ACC112 (cell line): ENCODE measurements around the gene HPCA.

Source experiments
- H2AFZ ChIP-seq: fragments of 200-600 bp; sonication (generic); one replicate; pipeline ENCODE4 v1.6.0; 2017; ENCODE audit warnings: antibody characterized with exemption, low read length; ENCODE audit not compliant: unreplicated experiment
- H3K27ac ChIP-seq: fragments of 200-600 bp; sonication (generic); 2 replicates; pipeline ENCODE4 v1.5.1; 2014; ENCODE audit warnings: low read depth, mild to moderate bottlenecking, antibody characterized with exemption, low read length, moderate library complexity
- H3K27me3 ChIP-seq: fragments of 200-600 bp; sonication (generic); 2 replicates; pipeline ENCODE4 v1.6.1; 2014; ENCODE audit warnings: mild to moderate bottlenecking, antibody characterized with exemption, low read length, moderate library complexity, mixed read lengths; ENCODE audit not compliant: insufficient read depth
- H3K36me3 ChIP-seq: fragments of 200-600 bp; sonication (generic); 2 replicates; pipeline ENCODE4 v1.6.1; 2016; ENCODE audit warnings: mild to moderate bottlenecking, antibody characterized with exemption, low read length, moderate library complexity, mixed read lengths; ENCODE audit not compliant: insufficient read depth
- H3K4me1 ChIP-seq: fragments of 200-600 bp; sonication (generic); one replicate; pipeline ENCODE4 v1.6.1; 2016; ENCODE audit warnings: low read length, mixed read lengths; ENCODE audit not compliant: insufficient read depth, unreplicated experiment, control insufficient read depth
- H3K4me3 ChIP-seq: fragments of 200-600 bp; sonication (generic); 2 replicates; pipeline ENCODE4 v1.5.1; 2014; ENCODE audit warnings: mild to moderate bottlenecking, low read depth, low read length
- H3K79me2 ChIP-seq: fragments of 200-600 bp; sonication (generic); one replicate; pipeline ENCODE4 v1.6.0; 2016; ENCODE audit warnings: low read length; ENCODE audit not compliant: control insufficient read depth, unreplicated experiment, insufficient read depth

HPCA gene

DNA sequence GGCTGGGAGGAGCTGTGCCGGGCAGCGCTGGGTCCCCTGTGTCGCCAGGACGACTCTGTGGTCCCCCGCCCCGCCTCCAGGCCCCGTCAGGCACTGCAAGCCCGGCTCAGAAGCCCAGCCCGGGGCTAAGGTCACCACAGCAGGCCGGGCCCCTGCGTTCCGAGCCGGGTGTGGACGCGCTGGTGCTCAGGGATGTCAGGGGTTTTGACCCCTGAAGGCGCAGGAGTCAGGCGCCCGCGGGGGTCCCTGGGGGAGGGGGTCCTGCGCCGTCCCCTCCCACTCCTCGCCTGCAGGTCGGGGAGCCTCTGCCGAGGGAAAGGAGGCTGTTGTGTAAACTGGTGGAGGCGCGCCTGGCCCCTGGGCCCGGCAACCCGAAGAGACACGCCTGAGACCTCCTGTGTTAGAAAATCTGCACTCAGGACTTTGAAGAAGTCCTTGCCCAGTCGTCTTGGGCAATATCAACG lies 38.6 kb downstream of the HPCA start:
- no peak overlapping the region for H3K4me3 ChIP-seq
- peaks cover 5% of the 10 kb centered on the region for H3K4me1 ChIP-seq
- H3K36me3 ChIP-seq, result no peaks in the 10 kb centered on the region
- no peaks in the 10 kb centered on the region for H3K79me2 ChIP-seq
- H3K27ac ChIP-seq, result no peak overlapping the region
- H2AFZ ChIP-seq, result no peak overlapping the region
- no peaks in the 10 kb centered on the region for H3K27me3 ChIP-seq

DNA sequence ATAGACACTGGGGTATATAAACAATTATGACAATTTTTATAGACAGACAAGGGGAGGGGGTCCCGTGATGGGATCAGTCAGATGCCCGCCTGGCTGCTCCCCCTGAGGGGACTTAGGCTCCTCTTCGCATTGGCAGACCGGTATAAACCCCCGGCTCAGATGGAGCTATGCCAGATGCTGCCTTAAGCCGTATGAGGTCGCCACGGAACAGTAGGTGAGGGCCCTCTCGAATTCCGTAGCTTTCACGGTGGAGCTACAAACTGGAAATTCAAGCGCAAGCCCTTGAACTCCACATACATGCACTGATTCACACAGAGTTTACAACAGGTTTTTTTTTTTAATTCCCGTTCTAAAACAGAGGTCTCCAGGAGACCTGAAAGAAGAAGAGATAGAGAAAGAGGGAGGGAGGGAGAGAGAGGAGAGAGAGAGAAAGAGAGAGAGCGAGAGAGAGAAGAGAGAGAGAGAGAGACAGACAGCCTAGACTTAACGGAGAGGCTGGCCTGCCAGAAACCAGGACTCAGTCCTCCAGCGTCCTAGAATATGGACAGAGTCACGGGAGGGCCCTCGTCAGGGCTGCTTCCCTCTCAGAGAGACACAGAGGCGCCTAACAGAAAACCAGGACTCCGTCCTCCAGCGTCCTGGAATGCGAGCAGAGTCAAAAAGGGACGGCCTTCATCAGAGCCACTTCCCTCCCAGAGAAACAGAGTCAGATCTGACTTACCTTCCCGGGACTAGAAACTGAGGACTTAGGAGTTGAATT lies 39.3 kb downstream of the HPCA start:
- no peak overlapping the region for H3K27ac ChIP-seq
- no peaks in the 10 kb centered on the region for H3K4me1 ChIP-seq
- no peaks in the 10 kb centered on the region for H3K36me3 ChIP-seq
- no peak overlapping the region for H2AFZ ChIP-seq
- no peak overlapping the region for H3K4me3 ChIP-seq
- H3K27me3 ChIP-seq, result no peaks in the 10 kb centered on the region
- H3K79me2 ChIP-seq, result no peaks in the 10 kb centered on the region

DNA sequence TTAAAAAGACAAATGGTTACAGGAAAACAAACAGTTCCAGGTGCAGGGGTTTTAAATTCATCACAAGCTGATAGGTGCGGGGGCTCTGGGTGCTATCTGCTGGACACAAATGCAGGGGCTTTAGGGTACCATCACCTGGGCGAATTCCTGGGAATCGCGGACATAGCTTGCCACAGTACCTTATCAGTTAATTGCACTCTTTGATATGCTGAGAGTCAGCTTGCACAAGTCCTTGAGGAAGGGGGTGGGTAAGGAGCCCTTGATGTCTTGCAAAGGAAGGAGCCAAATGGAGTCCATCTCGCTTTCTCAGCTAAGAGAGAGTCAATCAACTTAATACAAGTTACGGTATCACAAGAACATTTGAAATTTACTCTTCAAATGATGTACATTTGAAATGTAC lies 40.3 kb downstream of the HPCA start:
- Histone ChIP-seq H2AFZ (no peak overlapping the region), H3K27me3 (no peaks in the 10 kb centered on the region)

DNA sequence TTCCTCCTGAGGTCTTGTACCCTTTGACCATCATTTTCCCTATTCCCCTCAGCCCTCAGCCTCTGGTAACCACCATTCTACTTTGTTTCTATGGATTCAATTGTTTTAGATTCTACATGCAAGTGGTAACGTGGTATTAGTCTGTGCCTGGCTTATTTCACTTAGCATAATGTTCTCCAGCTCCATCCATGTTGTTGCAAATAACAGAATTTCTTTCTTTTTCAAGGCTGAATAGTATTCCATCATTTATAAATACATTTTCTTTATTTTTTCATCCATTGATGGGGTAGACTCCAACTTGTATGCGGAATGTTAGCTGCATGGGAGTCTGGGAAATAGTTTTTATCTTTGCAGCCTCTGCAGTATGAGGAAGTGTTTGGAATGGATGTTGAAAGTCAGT lies 41.1 kb downstream of the HPCA start:
- H2AFZ ChIP-seq, result no peak overlapping the region
- H3K4me3 ChIP-seq, result no peak overlapping the region
- H3K79me2 ChIP-seq, result no peaks in the 10 kb centered on the region
- no peak overlapping the region for H3K27ac ChIP-seq
- H3K36me3 ChIP-seq, result no peaks in the 10 kb centered on the region
- no peaks in the 10 kb centered on the region for H3K4me1 ChIP-seq
- no peaks in the 10 kb centered on the region for H3K27me3 ChIP-seq

More for the DNA sequence above, 40.3 kb downstream of the HPCA start:
- Histone ChIP-seq H3K4me3 (no peak overlapping the region), H3K27ac (no peak overlapping the region), H3K4me1 (no peaks in the 10 kb centered on the region), H3K36me3 (no peaks in the 10 kb centered on the region), H3K79me2 (no peaks in the 10 kb centered on the region)

DNA sequence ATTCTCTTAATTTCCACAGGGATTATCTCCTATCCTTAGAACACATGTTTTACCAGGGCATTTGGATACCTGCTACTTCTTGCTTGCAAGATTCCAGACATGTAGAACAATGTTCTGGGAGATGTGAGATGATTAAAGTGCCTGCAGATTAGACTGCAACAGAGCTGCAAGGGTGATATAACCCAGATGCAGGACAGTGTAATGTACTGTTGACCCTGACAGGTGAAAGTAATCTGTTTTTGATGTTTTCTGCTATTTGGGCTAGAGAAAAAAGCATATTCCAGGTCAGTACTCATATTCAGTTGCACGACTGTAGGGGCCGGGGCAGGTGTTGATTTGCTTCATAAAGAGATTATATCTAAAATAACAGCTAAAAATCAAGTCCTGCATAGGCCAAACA lies 42.0 kb downstream of the HPCA start:
- Histone ChIP-seq H3K27ac (no peak overlapping the region), H3K27me3 (no peaks in the 10 kb centered on the region), H3K4me1 (no peaks in the 10 kb centered on the region), H3K79me2 (no peaks in the 10 kb centered on the region), H2AFZ (no peak overlapping the region), H3K4me3 (no peak overlapping the region), H3K36me3 (no peaks in the 10 kb centered on the region)

DNA sequence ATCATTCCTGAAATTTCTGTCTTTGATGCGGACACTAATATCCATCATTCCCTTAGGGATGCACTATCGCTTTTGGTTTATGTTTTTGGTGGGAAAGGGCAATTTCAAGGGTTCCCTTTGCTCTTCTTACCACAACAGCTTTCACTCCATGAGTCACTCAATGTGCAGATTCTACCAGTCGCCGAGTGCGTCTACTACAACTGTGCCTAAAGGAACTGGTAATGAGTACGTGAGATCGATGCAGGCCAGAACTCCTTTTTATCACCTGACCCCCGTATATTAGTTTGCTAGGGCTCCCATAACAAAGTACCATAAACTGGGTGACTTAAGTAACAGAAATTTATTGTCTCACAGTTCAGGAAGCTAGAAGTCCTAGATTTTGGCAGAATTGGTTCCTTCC lies 42.4 kb downstream of the HPCA start:
- H3K4me3 ChIP-seq, result no peak overlapping the region
- no peaks in the 10 kb centered on the region for H3K27me3 ChIP-seq
- no peak overlapping the region for H2AFZ ChIP-seq
- H3K4me1 ChIP-seq, result peaks cover 2% of the 10 kb centered on the region
- no peak overlapping the region for H3K27ac ChIP-seq
- H3K36me3 ChIP-seq, result no peaks in the 10 kb centered on the region
- no peaks in the 10 kb centered on the region for H3K79me2 ChIP-seq

DNA sequence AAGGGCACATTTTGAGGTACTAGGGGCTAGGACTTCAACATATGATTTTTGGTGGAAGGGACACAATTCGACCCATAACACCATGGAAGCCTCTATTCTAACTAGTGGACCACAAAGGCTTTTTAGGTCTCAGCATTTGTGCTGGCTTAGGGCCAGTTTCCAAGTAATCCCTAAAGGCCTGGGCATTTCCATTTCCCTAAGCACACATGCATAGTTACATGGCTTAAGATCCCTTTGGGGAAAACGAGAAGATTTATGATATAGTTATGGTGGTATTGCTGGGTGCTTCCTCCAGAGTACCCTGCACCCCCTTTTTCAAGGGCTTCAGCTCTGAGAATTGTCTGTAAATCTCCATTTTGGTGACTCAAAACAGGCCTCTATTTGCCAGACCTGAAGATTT lies 43.1 kb downstream of the HPCA start:
- H3K27me3 ChIP-seq, result no peaks in the 10 kb centered on the region
- no peak overlapping the region for H3K4me3 ChIP-seq
- H2AFZ ChIP-seq, result no peak overlapping the region
- H3K27ac ChIP-seq, result no peak overlapping the region
- peaks cover 9% of the 10 kb centered on the region for H3K4me1 ChIP-seq
- no peaks in the 10 kb centered on the region for H3K36me3 ChIP-seq
- H3K79me2 ChIP-seq, result no peaks in the 10 kb centered on the region

DNA sequence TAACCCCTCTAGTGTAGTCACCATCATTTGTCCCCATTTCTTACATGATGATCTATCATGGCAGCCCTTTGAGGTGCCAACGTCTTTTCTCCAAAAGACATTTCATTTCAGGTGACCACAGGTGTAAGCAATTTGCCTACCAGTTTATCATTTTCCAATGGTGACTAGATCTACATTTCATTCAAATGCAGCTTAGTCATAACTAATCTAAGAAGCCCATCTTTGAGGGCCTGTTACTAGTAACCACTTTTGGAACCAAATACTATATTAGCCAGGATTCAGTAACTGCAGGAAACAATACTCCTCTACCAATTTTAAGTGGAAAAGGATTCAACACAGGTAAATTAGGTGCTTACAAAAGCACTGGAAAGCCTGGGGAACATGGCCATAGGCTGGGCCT lies 45.5 kb downstream of the HPCA start:
- peaks cover 2% of the 10 kb centered on the region; the same call in 1 of the 2 replicates for H3K36me3 ChIP-seq
- no peaks in the 10 kb centered on the region for H3K79me2 ChIP-seq
- no peak overlapping the region for H3K4me3 ChIP-seq
- no peak overlapping the region for H3K27ac ChIP-seq
- H3K27me3 ChIP-seq, result no peaks in the 10 kb centered on the region
- H3K4me1 ChIP-seq, result peaks cover 11% of the 10 kb centered on the region
- H2AFZ ChIP-seq, result no peak overlapping the region

DNA sequence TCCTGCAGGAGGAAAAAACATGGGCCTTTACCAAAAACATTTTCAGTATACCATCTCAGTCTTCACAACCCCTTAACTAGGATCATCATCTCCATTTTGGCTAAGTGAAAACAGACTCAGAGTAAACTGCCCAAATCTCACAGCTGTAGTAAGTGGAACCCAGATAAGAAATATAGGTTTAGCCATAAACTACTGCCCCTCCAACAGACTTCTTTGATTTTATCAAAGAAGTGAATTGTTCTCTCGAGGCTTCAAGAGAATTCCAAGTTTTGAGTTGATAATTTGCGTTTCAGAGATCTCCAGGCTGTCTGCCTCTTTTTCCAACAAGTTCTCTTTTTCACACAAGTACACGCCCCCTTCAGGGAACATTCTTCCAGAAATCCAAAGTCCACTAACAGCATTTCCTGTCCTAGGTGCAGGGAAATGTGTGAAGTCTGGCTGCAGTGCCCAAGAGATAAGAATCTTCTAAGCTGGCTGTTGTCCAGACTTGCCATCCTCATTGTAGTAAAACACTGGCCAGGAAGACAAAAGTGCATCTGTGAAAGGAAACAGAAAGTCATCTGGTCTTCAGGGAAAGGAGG lies 47.5 kb downstream of the HPCA start:
- Histone ChIP-seq H2AFZ (no peak overlapping the region), H3K79me2 (no peaks in the 10 kb centered on the region), H3K27me3 (no peaks in the 10 kb centered on the region), H3K4me3 (no peak overlapping the region), H3K27ac (peak overlapping the region; percentile 49), H3K36me3 (peaks cover 9% of the 10 kb centered on the region; the same call in 1 of the 2 replicates), H3K4me1 (peaks cover 17% of the 10 kb centered on the region)

DNA sequence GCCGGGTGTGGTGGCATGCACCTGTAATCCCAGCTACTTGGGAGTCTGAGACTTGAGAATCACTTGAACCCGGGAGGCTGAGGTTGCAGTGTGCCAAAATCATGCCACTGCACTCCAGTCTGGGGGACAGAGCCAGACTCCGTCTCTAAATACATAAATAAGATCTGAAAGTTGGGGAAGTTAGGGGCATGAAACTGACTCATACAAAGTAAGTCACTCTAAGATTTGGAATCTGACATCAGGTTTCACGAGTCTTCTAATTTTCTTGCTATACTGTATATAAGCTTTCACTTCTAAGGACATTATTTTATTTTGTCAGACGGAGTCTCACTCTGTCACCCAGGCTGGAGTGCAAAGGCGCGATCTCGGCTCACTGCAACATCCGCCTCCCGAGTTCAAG lies 48.2 kb downstream of the HPCA start:
- H3K36me3 ChIP-seq, result peaks cover 9% of the 10 kb centered on the region; the same call in 1 of the 2 replicates
- H3K27ac ChIP-seq, result peak overlapping the region; percentile 49; the same call in 1 of the 2 replicates
- no peak overlapping the region for H3K4me3 ChIP-seq

DNA sequence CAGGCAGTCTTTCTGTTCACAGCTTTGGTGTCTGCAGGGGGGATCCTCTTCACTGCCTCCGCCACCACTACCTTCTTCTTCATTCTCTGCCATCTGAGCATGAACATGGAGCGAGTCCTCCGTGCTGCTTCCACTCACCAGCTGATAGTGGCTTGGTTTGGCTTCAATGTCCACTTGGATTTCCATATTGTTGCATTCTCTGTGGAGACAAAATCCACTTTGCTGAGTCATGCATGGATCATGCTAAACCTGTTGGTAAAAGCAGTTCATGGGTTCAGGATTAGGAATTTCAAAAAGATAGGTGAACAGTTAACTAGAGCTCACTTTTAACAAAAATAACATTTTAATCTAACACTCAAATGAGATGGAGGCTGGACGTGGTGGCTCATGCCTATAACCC lies 50.8 kb downstream of the HPCA start:
- Histone ChIP-seq H3K27ac (no peak overlapping the region), H3K27me3 (no peaks in the 10 kb centered on the region), H3K4me3 (no peak overlapping the region), H3K4me1 (peaks cover 44% of the 10 kb centered on the region), H3K36me3 (peaks cover 10% of the 10 kb centered on the region; the same call in 1 of the 2 replicates), H3K79me2 (no peaks in the 10 kb centered on the region), H2AFZ (no peak overlapping the region)

More for the DNA sequence above, 48.2 kb downstream of the HPCA start:
- Histone ChIP-seq H3K79me2 (no peaks in the 10 kb centered on the region), H3K4me1 (peaks cover 23% of the 10 kb centered on the region), H2AFZ (no peak overlapping the region), H3K27me3 (no peaks in the 10 kb centered on the region)
